Urinary bladder (tissue), 4 donors: Measurements from ENCODE around the gene TRAM2. TPM values are rescaled to one million over a fixed set of nuclear protein-coding genes. Genes with fewer than 3 reads are reported as not detected.

Experiments
- DNase-seq: peaks from one replicate; pipeline ENCODE4 v3.0.0-alpha.2; 2015; ENCODE audit errors: extremely low spot score
- H3K27ac ChIP-seq: one replicate; pipeline ENCODE4 v1.5.1; 2013; ENCODE audit warnings: low read depth, mild to moderate bottlenecking, moderate library complexity
- H3K36me3 ChIP-seq: one replicate; pipeline ENCODE4 v1.6.1; 2013; ENCODE audit warnings: mild to moderate bottlenecking, moderate library complexity; ENCODE audit not compliant: insufficient read depth
- H3K4me1 ChIP-seq: one replicate; pipeline ENCODE4 v1.6.1; 2013; ENCODE audit warnings: mild to moderate bottlenecking, moderate library complexity; ENCODE audit not compliant: insufficient read depth
- H3K4me3 ChIP-seq: one replicate; pipeline ENCODE4 v1.5.1; 2013; ENCODE audit warnings: low read depth, low read length
- WGBS: extraction: QIAGEN DNeasy Blood & Tissue Kit; methylation state at CpG from one replicate; pipeline ENCODE4 v1.1.7; 2013; 5-methylcytosine and 5-hydroxymethylcytosine counted together
- polyA plus RNA-seq: library from polyadenylated mRNA; stranded (reverse); fragments of 200-250 nt; gene quantifications from one replicate; pipeline ENCODE4 v1.2.3, GENCODE V29; 2013
- total RNA-seq: library from RNA; depleted of rRNA; stranded (reverse); fragments of >200 nt; gene quantifications from one replicate; pipeline ENCODE4 v1.2.3, GENCODE V29; 2014
- donor health status: healthy with polysubstance abuse.
- donor health status: healthy.

Gene TRAM2
- total and polyA plus RNA-seq, 2 donors = 22.9 to 25.2 TPM

- 24% methylated on average over 8 of the region's 8 CpGs for WGBS
- Histone ChIP-seq H3K36me3 (no peaks in the 10 kb centered on the region), H3K4me1 (peaks cover 1% of the 10 kb centered on the region), H3K27ac (no peak overlapping the region), H3K4me3 (no peak overlapping the region)
- no peak for DNase-seq
Measured at GRCh38 chr6:52570291-52570700, 6.6 kb downstream of the TRAM2 start.

GRCh38 chr6:52568320-52568719, 8.5 kb downstream of the TRAM2 start:
- Histone ChIP-seq H3K4me1 (peaks cover 1% of the 10 kb centered on the region), H3K4me3 (no peak overlapping the region), H3K27ac (no peak overlapping the region), H3K36me3 (no peaks in the 10 kb centered on the region)
- no peak for DNase-seq
- WGBS = 75% methylated on average over 4 of the region's 4 CpGs

GRCh38 chr6:52566853-52567279, 10.0 kb downstream of the TRAM2 start:
- H3K4me1 ChIP-seq = peaks cover 1% of the 10 kb centered on the region
- H3K4me3 ChIP-seq = no peak overlapping the region
- H3K36me3 ChIP-seq = no peaks in the 10 kb centered on the region
- no peak overlapping the region for H3K27ac ChIP-seq
- 80% methylated on average over 3 of the region's 3 CpGs for WGBS
- DNase-seq = no peak

GRCh38 chr6:52566201-52566600, 10.7 kb downstream of the TRAM2 start:
- H3K27ac ChIP-seq = no peak overlapping the region
- 64% methylated on average over 2 of the region's 2 CpGs for WGBS
- H3K4me3 ChIP-seq = no peak overlapping the region
- H3K36me3 ChIP-seq = no peaks in the 10 kb centered on the region
- H3K4me1 ChIP-seq = peaks cover 1% of the 10 kb centered on the region
- no peak for DNase-seq

- Histone ChIP-seq H3K27ac (no peak overlapping the region), H3K4me1 (peaks cover 1% of the 10 kb centered on the region)
Measured at GRCh38 chr6:52564856-52565255, 12.0 kb downstream of the TRAM2 start.

GRCh38 chr6:52562911-52563310, 13.9 kb downstream of the TRAM2 start:
- 37% methylated on average over 3 of the region's 3 CpGs for WGBS
- no peaks in the 10 kb centered on the region for H3K36me3 ChIP-seq
- H3K4me3 ChIP-seq = no peak overlapping the region
- H3K4me1 ChIP-seq = peaks cover 1% of the 10 kb centered on the region
- no peak overlapping the region for H3K27ac ChIP-seq
- no peak for DNase-seq

More at GRCh38 chr6:52564856-52565255, 12.0 kb downstream of the TRAM2 start:
- Histone ChIP-seq H3K36me3 (no peaks in the 10 kb centered on the region), H3K4me3 (no peak overlapping the region)
- WGBS = 91% methylated on average over 3 of the region's 3 CpGs
- no peak for DNase-seq

GRCh38 chr6:52560462-52560861, 16.4 kb downstream of the TRAM2 start:
- Histone ChIP-seq H3K27ac (no peak overlapping the region), H3K4me1 (no peaks in the 10 kb centered on the region), H3K36me3 (no peaks in the 10 kb centered on the region), H3K4me3 (no peak overlapping the region)
- 29% methylated on average over 5 of the region's 5 CpGs for WGBS
- DNase-seq = no peak

GRCh38 chr6:52558266-52559000, 18.4 kb downstream of the TRAM2 start:
- no peak for DNase-seq
- Histone ChIP-seq H3K27ac (peak overlapping the region; percentile 74), H3K4me3 (no peak overlapping the region), H3K36me3 (no peaks in the 10 kb centered on the region), H3K4me1 (no peaks in the 10 kb centered on the region)
- WGBS = 66% methylated on average over 6 of the region's 6 CpGs

- Histone ChIP-seq H3K36me3 (no peaks in the 10 kb centered on the region), H3K4me3 (no peak overlapping the region), H3K4me1 (no peaks in the 10 kb centered on the region), H3K27ac (peak overlapping the region; percentile 74)
- DNase-seq = no peak
- 25% methylated on average over 11 of the region's 11 CpGs for WGBS
Measured at GRCh38 chr6:52557389-52558265, 19.2 kb downstream of the TRAM2 start.

- Histone ChIP-seq H3K36me3 (no peaks in the 10 kb centered on the region), H3K4me1 (no peaks in the 10 kb centered on the region), H3K27ac (no peak overlapping the region), H3K4me3 (no peak overlapping the region)
- WGBS = 40% methylated on average over 5 of the region's 5 CpGs
- DNase-seq = no peak
Measured at GRCh38 chr6:52555518-52556233, 21.2 kb downstream of the TRAM2 start.

- no peaks in the 10 kb centered on the region for H3K4me1 ChIP-seq
- no peak overlapping the region for H3K27ac ChIP-seq
- DNase-seq = no peak
Measured at GRCh38 chr6:52554684-52555280, 22.1 kb downstream of the TRAM2 start.

GRCh38 chr6:52553719-52554118, 23.1 kb downstream of the TRAM2 start:
- no peaks in the 10 kb centered on the region for H3K36me3 ChIP-seq
- WGBS = 91% methylated on average over 2 of the region's 2 CpGs
- DNase-seq = no peak
- no peak overlapping the region for H3K4me3 ChIP-seq
- no peak overlapping the region for H3K27ac ChIP-seq
- H3K4me1 ChIP-seq = no peaks in the 10 kb centered on the region

More at GRCh38 chr6:52554684-52555280, 22.1 kb downstream of the TRAM2 start:
- WGBS = 89% methylated on average over 6 of the region's 6 CpGs
- Histone ChIP-seq H3K36me3 (no peaks in the 10 kb centered on the region), H3K4me3 (no peak overlapping the region)

- DNase-seq = no peak
- Histone ChIP-seq H3K27ac (no peak overlapping the region), H3K4me3 (no peak overlapping the region), H3K36me3 (no peaks in the 10 kb centered on the region), H3K4me1 (no peaks in the 10 kb centered on the region)
- WGBS = 94% methylated on average over 1 of the region's 1 CpG
Measured at GRCh38 chr6:52553158-52553557, 23.7 kb downstream of the TRAM2 start.
